ENCODE data around the gene APBA1. TPM values are rescaled to one million over a fixed set of nuclear protein-coding genes. Genes with fewer than 3 reads are reported as not detected.

The APBA1 gene
- polyA plus RNA-seq, 1 experiment: 6.7 TPM

- no peak for TF ChIP-seq CTCF (IDR thresholded peaks at IDR 0.05; ENCODE audit: low read depth, low read length)
- no peak overlapping the region for H3K27ac ChIP-seq (ENCODE audit: low read depth, low read length)
- no peak for DNase-seq (ENCODE audit: low read depth, low spot score)
- ChIA-PET CTCF (interaction anchor here (1.0 kb wide), 1 partner anchor 14 kb away, joined by 5 read pairs; no protein-coding TSS in a partner anchor), POLR2A (no interaction called here)
- H3K4me3 ChIP-seq (ENCODE audit: low read depth, low read length): no peak overlapping the region
- no peaks in the 10 kb centered on the region for H3K27me3 ChIP-seq (ENCODE audit: control insufficient read depth, insufficient read depth, low read length)
- H3K9me3 ChIP-seq (ENCODE audit: control insufficient read depth, insufficient read depth, low read length): no peaks in the 10 kb centered on the region
Measured at GRCh38 chr9:69532396-69532795, 139.8 kb downstream of the APBA1 start.

GRCh38 chr9:69527454-69527853, 144.7 kb downstream of the APBA1 start:
- no peaks in the 10 kb centered on the region for H3K9me3 ChIP-seq (ENCODE audit: control insufficient read depth, insufficient read depth, low read length)
- H3K4me3 ChIP-seq (ENCODE audit: low read depth, low read length): no peak overlapping the region
- POLR2A ChIA-PET: no interaction called here
- TF ChIP-seq CTCF (IDR thresholded peaks at IDR 0.05; ENCODE audit: low read depth, low read length): no peak
- CTCF ChIA-PET: no interaction called here
- no peak overlapping the region for H3K27ac ChIP-seq (ENCODE audit: low read depth, low read length)
- H3K27me3 ChIP-seq (ENCODE audit: control insufficient read depth, insufficient read depth, low read length): no peaks in the 10 kb centered on the region
- DNase-seq (ENCODE audit: low read depth, low spot score): no peak

DNA sequence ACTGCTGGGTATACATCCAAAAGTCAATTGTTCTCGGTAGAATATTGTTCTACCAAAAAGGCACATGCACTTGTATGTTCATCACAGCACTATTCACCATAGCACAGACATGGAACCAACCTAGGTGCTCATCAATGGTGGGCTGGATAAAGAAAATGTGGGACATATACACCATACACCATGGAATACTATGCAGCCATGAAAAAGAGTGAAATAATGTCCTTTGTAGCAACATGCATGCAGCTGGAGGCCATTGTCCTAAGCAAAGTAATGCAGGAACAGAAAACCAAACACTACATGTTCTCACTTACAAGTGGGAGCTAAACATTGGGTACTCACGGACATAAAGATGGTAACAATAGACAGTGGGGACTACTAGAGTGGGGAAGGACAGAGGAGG, 145.5 kb downstream of the APBA1 start:
- no peak for DNase-seq (ENCODE audit: low read depth, low spot score)
- no peaks in the 10 kb centered on the region for H3K27me3 ChIP-seq (ENCODE audit: control insufficient read depth, insufficient read depth, low read length)
- H3K4me3 ChIP-seq (ENCODE audit: low read depth, low read length): no peak overlapping the region
- no peak overlapping the region for H3K27ac ChIP-seq (ENCODE audit: low read depth, low read length)
- POLR2A ChIA-PET: no interaction called here
- no peaks in the 10 kb centered on the region for H3K9me3 ChIP-seq (ENCODE audit: control insufficient read depth, insufficient read depth, low read length)
- CTCF ChIA-PET: no interaction called here
- no peak for TF ChIP-seq CTCF (IDR thresholded peaks at IDR 0.05; ENCODE audit: low read depth, low read length)

- ChIA-PET CTCF (no interaction called here), POLR2A (no interaction called here)
- Histone ChIP-seq H3K4me3 (ENCODE audit: low read depth, low read length) (no peak overlapping the region), H3K27ac (ENCODE audit: low read depth, low read length) (no peak overlapping the region), H3K9me3 (ENCODE audit: control insufficient read depth, insufficient read depth, low read length) (peaks cover 10% of the 10 kb centered on the region; the same call in 1 of the 2 replicates), H3K27me3 (ENCODE audit: control insufficient read depth, insufficient read depth, low read length) (no peaks in the 10 kb centered on the region)
- TF ChIP-seq CTCF (IDR thresholded peaks at IDR 0.05; ENCODE audit: low read depth, low read length): no peak
- no peak for DNase-seq (ENCODE audit: low read depth, low spot score)
Measured at GRCh38 chr9:69519470-69520240, 152.5 kb downstream of the APBA1 start.

- TF ChIP-seq CTCF (IDR thresholded peaks at IDR 0.05; ENCODE audit: low read depth, low read length): no peak
- Histone ChIP-seq H3K4me3 (ENCODE audit: low read depth, low read length) (no peak overlapping the region), H3K9me3 (ENCODE audit: control insufficient read depth, insufficient read depth, low read length) (peaks cover 10% of the 10 kb centered on the region; the same call in 1 of the 2 replicates), H3K27me3 (ENCODE audit: control insufficient read depth, insufficient read depth, low read length) (no peaks in the 10 kb centered on the region), H3K27ac (ENCODE audit: low read depth, low read length) (no peak overlapping the region)
- DNase-seq (ENCODE audit: low read depth, low spot score): no peak
- ChIA-PET CTCF (no interaction called here), POLR2A (no interaction called here)
Measured at GRCh38 chr9:69516353-69517322, 155.5 kb downstream of the APBA1 start.

Measured in AG04450 (cell line).